CD4-positive, CD25-positive, alpha-beta regulatory T cell (primary cell): ENCODE data around the gene PEAK1. TPM values are rescaled to one million over a fixed set of nuclear protein-coding genes. Genes with fewer than 3 reads are reported as not detected.

Source experiments
- ATAC-seq, 2 donors: fragments of 150-1000 bp; cut with Tn5 transposase; one replicate each; pipeline ENCODE4 v1.10.0; 2021; ENCODE audit warnings: low read depth in 2 of 2, moderate number of reproducible peaks in 2 of 2, moderate library complexity in 1 of 2
- DNase-seq, 3 donors: peaks; one replicate each; pipeline versions ENCODE4 v3.0.0 to v3.0.0-alpha.2; 2012 to 2022; ENCODE audit warnings: mixed read lengths in 1 of 3
- H3K27ac ChIP-seq: one replicate; pipeline ENCODE4 v1.7.0; 2013; ENCODE audit warnings: mild to moderate bottlenecking, low read length; ENCODE audit not compliant: insufficient read depth, poor library complexity, severe bottlenecking
- H3K27me3 ChIP-seq: one replicate; pipeline ENCODE4 v1.7.0; 2013; ENCODE audit warnings: low read length; ENCODE audit not compliant: control insufficient read depth, insufficient read depth
- H3K36me3 ChIP-seq: one replicate; pipeline ENCODE4 v1.7.0; 2013; ENCODE audit warnings: mild to moderate bottlenecking, low read length, moderate library complexity; ENCODE audit not compliant: control insufficient read depth, insufficient read depth
- H3K4me1 ChIP-seq: 2 replicates; pipeline ENCODE4 v1.7.0; 2013; ENCODE audit warnings: mild to moderate bottlenecking, low read length; ENCODE audit not compliant: insufficient read depth, control insufficient read depth, poor library complexity, severe bottlenecking
- H3K4me3 ChIP-seq: one replicate; pipeline ENCODE4 v1.7.0; 2013; ENCODE audit warnings: low read depth, mild to moderate bottlenecking, low read length, moderate library complexity
- H3K9me3 ChIP-seq, 2 experiments: 1 replicate in 1 of 2; 2 replicates in 1 of 2; pipeline ENCODE4 v1.7.0; 2013; ENCODE audit warnings: low read length in 2 of 2, mild to moderate bottlenecking in 1 of 2, moderate library complexity in 1 of 2; ENCODE audit not compliant: control insufficient read depth in 2 of 2
- H3K27ac Mint-ChIP-seq, 3 donors: one replicate each; pipeline ENCODE4 v1.8.0; 2020 to 2022; ENCODE audit warnings: mild to moderate bottlenecking in 3 of 3, mixed read lengths in 3 of 3, moderate library complexity in 2 of 3
- H3K27me3 Mint-ChIP-seq: one replicate; pipeline ENCODE4 v1.8.0; 2022; ENCODE audit warnings: mild to moderate bottlenecking, mixed read lengths
- H3K36me3 Mint-ChIP-seq: one replicate; pipeline ENCODE4 v1.8.0; 2020; ENCODE audit warnings: mixed read lengths
- H3K4me1 Mint-ChIP-seq, 4 donors: one replicate each; pipeline ENCODE4 v1.8.0; 2020 to 2022; ENCODE audit warnings: mixed read lengths in 4 of 4, mild to moderate bottlenecking in 1 of 4
- H3K4me3 Mint-ChIP-seq, 4 donors: one replicate each; pipeline ENCODE4 v1.8.0; 2020 to 2022; ENCODE audit warnings: mild to moderate bottlenecking in 4 of 4, mixed read lengths in 4 of 4, moderate library complexity in 3 of 4
- H3K9me3 Mint-ChIP-seq, 7 donors: one replicate each; pipeline ENCODE4 v1.8.0; 2020 to 2022; ENCODE audit warnings: mixed read lengths in 7 of 7, mild to moderate bottlenecking in 3 of 7, moderate library complexity in 2 of 7
- polyA plus RNA-seq, 4 donors: library from polyadenylated mRNA; unstranded; fragments of 300-500 nt; fragmentation: Illumina TruSeq; gene quantifications; one replicate each; pipeline ENCODE4 v1.2.3, GENCODE V29; 2021
- total RNA-seq: library from RNA; stranded (reverse); gene quantifications from one replicate; pipeline ENCODE4 v1.2.3, GENCODE V29; 2022

PEAK1 gene
- total and polyA plus RNA-seq, 5 donors from 2014 or later = 0.15 to 9.6 (median 1.1) TPM

DNA sequence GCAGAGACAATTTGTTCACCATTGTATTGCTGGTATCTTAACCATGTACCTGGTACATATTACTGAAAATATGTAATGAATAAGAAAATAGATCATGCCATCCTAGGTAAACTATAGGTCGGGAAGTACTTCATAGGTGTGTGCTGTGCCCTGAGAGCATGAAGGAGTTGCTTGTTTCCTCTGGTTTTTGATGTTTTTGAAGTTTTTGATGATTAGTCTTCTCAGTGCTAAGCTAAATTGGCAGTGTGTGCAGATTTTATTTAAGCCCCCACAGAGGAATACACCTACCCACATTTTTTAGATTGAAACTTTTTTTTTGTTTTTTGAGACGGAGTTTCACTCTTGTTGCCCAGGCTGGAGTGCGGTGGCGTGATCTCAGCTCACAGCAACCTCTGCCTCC is 17.4 kb upstream of the PEAK1 start:
- Mint-ChIP-seq H3K4me3 (no peak overlapping the region), H3K4me1 (peaks cover 27 to 52% (median 42%) of the 10 kb centered on the region in 4 donors), H3K36me3 (peaks cover 14% of the 10 kb centered on the region), H3K27me3 (no peaks in the 10 kb centered on the region), H3K27ac (peak overlapping the region in 1 of 3 donors; percentile 38), H3K9me3 (no peaks in the 10 kb centered on the region)
- no peaks in the 10 kb centered on the region for H3K36me3 ChIP-seq
- H3K9me3 ChIP-seq = no peaks in the 10 kb centered on the region
- no peak overlapping the region for H3K27ac ChIP-seq
- H3K4me1 ChIP-seq = no peaks in the 10 kb centered on the region
- DNase-seq (no peak), ATAC-seq (no peak)
- H3K4me3 ChIP-seq = no peak overlapping the region
- H3K27me3 ChIP-seq = no peaks in the 10 kb centered on the region

DNA sequence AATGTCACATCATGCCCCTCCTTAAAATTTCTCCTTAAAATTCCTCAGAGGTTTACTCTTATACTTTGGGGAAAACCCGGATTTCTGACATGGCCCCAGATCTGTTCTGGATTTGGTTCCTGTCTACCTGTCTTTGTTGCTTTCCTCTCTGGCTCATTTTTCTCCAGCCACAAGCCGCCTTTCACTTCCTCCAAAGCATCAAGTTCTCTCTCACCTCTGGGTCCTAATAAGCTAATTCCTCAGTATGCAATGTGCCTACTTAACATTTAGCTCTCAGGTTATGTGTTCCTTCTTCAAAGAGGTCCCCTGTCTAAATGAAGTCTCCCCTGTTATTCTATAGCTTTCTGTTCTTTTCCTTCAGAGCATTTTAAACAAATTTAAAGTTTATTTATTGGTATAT is 16.9 kb upstream of the PEAK1 start:
- Mint-ChIP-seq H3K27ac (no peak overlapping the region), H3K4me3 (no peak overlapping the region), H3K27me3 (no peaks in the 10 kb centered on the region), H3K4me1 (peaks cover 26 to 49% (median 37%) of the 10 kb centered on the region in 4 donors), H3K36me3 (peaks cover 14% of the 10 kb centered on the region), H3K9me3 (no peaks in the 10 kb centered on the region)
- Histone ChIP-seq H3K4me3 (no peak overlapping the region), H3K9me3 (no peaks in the 10 kb centered on the region), H3K36me3 (no peaks in the 10 kb centered on the region), H3K4me1 (no peaks in the 10 kb centered on the region), H3K27ac (no peak overlapping the region), H3K27me3 (no peaks in the 10 kb centered on the region)
- no peak for ATAC-seq
- no peak for DNase-seq

DNA sequence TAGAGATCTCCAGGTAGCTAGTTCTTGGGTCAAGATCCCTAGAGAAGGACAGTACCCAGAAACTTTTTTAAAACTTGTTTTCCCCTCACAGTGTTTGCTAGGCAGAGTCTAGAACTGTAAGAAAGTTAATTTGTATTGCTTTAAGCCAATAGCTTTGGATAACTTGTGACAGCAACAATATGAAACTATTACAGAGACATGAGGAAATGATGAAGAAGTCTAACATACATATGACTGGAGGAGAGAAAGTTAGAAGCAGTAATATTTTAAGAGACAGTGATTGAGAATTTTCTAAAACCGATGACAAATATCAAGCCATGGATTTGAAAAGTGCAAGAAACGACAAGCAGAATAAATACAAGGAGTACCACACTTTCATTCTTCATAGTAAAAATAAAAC is 10.7 kb upstream of the PEAK1 start:
- H3K36me3 Mint-ChIP-seq = peaks cover 2% of the 10 kb centered on the region
- ATAC-seq (no peak), DNase-seq (no peak)
- no peaks in the 10 kb centered on the region for H3K9me3 Mint-ChIP-seq
- Histone ChIP-seq H3K4me1 (peaks cover 14% of the 10 kb centered on the region), H3K4me3 (no peak overlapping the region), H3K36me3 (no peaks in the 10 kb centered on the region), H3K27me3 (no peaks in the 10 kb centered on the region), H3K9me3 (no peaks in the 10 kb centered on the region), H3K27ac (no peak overlapping the region)
- H3K27me3 Mint-ChIP-seq = no peaks in the 10 kb centered on the region
- peak overlapping the region in 3 of 4 donors; percentile 9 to 31 (median 10) for H3K4me3 Mint-ChIP-seq
- H3K27ac Mint-ChIP-seq = peak overlapping the region in 1 of 3 donors; percentile 68
- H3K4me1 Mint-ChIP-seq = peaks cover 38 to 55% (median 48%) of the 10 kb centered on the region in 4 donors

DNA sequence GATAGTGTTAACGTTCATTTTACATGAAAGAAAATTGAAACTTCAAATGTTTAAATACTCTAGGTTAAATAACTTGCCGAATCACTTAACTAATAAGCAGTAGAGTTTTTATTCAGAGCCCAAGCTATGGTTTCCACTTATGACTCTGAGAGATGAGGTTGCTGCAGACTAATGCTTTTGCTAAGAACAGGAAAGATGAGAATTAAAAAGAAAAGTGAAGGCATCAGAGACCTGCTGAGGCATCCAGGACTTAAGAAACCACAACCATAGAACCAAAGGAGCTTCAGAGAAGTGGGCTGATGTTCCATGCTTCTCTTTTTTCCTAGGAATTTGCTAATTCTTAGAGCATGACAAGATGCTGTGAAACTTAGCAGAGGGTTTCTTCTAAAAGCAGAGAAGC is 10.3 kb upstream of the PEAK1 start:
- H3K4me3 Mint-ChIP-seq = peak overlapping the region in 1 of 4 donors; percentile 31
- Histone ChIP-seq H3K36me3 (no peaks in the 10 kb centered on the region), H3K27me3 (no peaks in the 10 kb centered on the region), H3K27ac (no peak overlapping the region), H3K4me3 (peak overlapping the region; percentile 8), H3K9me3 (no peaks in the 10 kb centered on the region), H3K4me1 (peaks cover 14% of the 10 kb centered on the region)
- H3K27ac Mint-ChIP-seq = peak overlapping the region in 1 of 3 donors; percentile 68
- peaks cover 39 to 57% (median 51%) of the 10 kb centered on the region in 4 donors for H3K4me1 Mint-ChIP-seq
- no peaks in the 10 kb centered on the region for H3K9me3 Mint-ChIP-seq
- peaks cover under 1% of the 10 kb centered on the region for H3K36me3 Mint-ChIP-seq
- DNase-seq (peak in 1 of 3 donors; percentile 62), ATAC-seq (no peak)
- H3K27me3 Mint-ChIP-seq = no peaks in the 10 kb centered on the region

DNA sequence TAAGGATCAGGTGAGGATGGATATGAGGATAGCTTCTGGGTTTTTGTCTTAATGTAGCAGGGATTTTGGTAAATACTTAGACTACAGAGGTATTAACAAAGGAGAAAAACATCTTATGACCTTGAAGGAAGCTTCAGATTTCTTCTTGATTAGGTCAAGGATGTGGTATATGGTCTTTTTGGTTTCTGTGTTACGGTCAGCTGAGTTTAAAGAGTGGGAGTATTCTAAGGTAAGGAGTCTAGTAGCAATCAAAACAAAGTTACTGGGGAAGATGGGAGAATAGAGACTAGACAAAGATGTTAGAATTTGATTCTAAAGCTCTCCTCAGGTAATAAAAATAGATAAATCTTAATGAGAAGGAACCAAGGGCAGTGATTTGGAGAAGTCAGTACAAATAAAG is 7.0 kb upstream of the PEAK1 start:
- DNase-seq (no peak), ATAC-seq (no peak)
- H3K9me3 ChIP-seq = no peaks in the 10 kb centered on the region
- H3K4me1 Mint-ChIP-seq = peaks cover 43 to 69% (median 67%) of the 10 kb centered on the region in 4 donors
- H3K4me3 ChIP-seq = peak overlapping the region; percentile 4
- H3K4me1 ChIP-seq = peaks cover 26% of the 10 kb centered on the region
- H3K27ac ChIP-seq = no peak overlapping the region
- H3K27me3 Mint-ChIP-seq = no peaks in the 10 kb centered on the region
- no peaks in the 10 kb centered on the region for H3K36me3 ChIP-seq
- H3K9me3 Mint-ChIP-seq = no peaks in the 10 kb centered on the region
- H3K27ac Mint-ChIP-seq = peak overlapping the region in 2 of 3 donors; percentile 4 to 88
- H3K36me3 Mint-ChIP-seq = peaks cover 4% of the 10 kb centered on the region
- no peaks in the 10 kb centered on the region for H3K27me3 ChIP-seq
- H3K4me3 Mint-ChIP-seq = peak overlapping the region in 3 of 4 donors; percentile 19 to 35 (median 24)

DNA sequence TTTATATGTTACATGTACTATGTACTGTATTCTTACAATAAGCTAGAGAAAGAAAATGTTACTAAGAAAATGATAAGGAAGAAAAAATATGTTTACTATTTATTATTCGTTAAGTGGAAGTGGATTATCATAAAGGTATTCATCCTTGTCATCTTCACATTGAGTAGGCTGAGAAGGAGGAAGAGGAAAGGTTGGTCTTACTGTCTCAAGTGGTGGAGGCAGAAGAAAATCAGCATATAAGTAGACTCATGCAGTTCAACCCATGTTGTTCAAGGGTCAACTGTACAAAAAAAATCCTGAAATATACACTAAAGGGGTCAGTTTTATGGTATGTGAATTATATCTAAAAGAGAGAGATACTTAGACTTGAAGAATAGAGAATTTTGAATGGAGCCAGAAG is 6.5 kb upstream of the PEAK1 start:
- Mint-ChIP-seq H3K27me3 (peaks cover under 1% of the 10 kb centered on the region), H3K36me3 (peaks cover 4% of the 10 kb centered on the region), H3K27ac (peak overlapping the region in 2 of 3 donors; percentile 4 to 88), H3K4me3 (peak overlapping the region in 3 of 4 donors; percentile 1 to 35 (median 19)), H3K4me1 (peaks cover 47 to 74% (median 71%) of the 10 kb centered on the region in 4 donors), H3K9me3 (no peaks in the 10 kb centered on the region)
- H3K4me1 ChIP-seq = peaks cover 31% of the 10 kb centered on the region
- H3K27me3 ChIP-seq = no peaks in the 10 kb centered on the region
- no peak overlapping the region for H3K27ac ChIP-seq
- H3K36me3 ChIP-seq = no peaks in the 10 kb centered on the region
- no peak for DNase-seq
- H3K4me3 ChIP-seq = peak overlapping the region; percentile 4
- ATAC-seq = no peak
- no peaks in the 10 kb centered on the region for H3K9me3 ChIP-seq

DNA sequence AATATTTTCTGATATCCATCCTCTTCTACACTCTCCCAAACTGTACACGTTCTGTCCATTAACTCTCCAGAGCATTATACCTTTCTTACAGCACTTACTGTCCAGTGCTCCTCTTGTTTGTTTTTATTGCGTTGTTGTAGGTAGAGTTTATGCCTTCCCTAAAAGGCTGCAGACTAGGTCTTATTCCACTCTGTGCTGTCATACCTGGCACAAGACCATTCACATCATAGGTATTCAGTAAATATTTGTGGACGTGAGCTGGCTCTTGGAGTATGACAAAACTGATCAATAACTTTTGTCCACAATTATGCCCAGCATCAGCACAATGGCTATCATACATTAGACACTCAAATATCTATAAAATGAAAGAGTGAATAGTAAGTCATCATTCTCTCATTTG is 5.2 kb upstream of the PEAK1 start:
- H3K27me3 Mint-ChIP-seq = peaks cover 13% of the 10 kb centered on the region
- H3K4me3 Mint-ChIP-seq = peak overlapping the region in 1 of 4 donors; percentile 19
- H3K27ac ChIP-seq = no peak overlapping the region
- H3K36me3 Mint-ChIP-seq = peaks cover 4% of the 10 kb centered on the region
- no peaks in the 10 kb centered on the region for H3K9me3 Mint-ChIP-seq
- peaks cover 33% of the 10 kb centered on the region for H3K4me1 ChIP-seq
- no peak overlapping the region for H3K27ac Mint-ChIP-seq
- H3K4me1 Mint-ChIP-seq = peaks cover 45 to 73% (median 68%) of the 10 kb centered on the region in 4 donors
- H3K9me3 ChIP-seq = no peaks in the 10 kb centered on the region
- no peak overlapping the region for H3K4me3 ChIP-seq
- ATAC-seq (no peak), DNase-seq (no peak)
- no peaks in the 10 kb centered on the region for H3K36me3 ChIP-seq
- H3K27me3 ChIP-seq = no peaks in the 10 kb centered on the region

DNA sequence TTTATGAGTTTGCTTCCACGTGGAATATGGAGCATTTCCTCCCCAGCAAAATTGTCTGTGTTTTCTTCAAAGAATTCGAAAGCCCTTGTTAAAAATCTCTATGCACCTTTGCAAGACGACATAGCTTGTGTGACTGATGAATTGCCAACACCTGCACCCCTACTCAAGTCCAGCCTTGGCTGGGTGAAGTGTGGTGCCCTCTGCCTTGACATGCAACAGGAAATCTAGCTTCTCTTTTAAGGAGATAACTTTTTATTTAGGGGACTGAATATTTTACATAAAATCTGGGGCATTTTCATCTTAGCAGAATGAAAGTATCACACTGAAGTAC is 1.4 kb upstream of the PEAK1 start:
- Mint-ChIP-seq H3K4me3 (peak overlapping the region; percentile 94 to 100 (median 98)), H3K27ac (peak overlapping the region; percentile 96 to 98 (median 96)), H3K4me1 (peaks cover 27 to 63% (median 52%) of the 10 kb centered on the region in 4 donors), H3K9me3 (peaks cover 0 to 1% (median 0%) of the 10 kb centered on the region in 7 donors), H3K36me3 (peaks cover 4% of the 10 kb centered on the region), H3K27me3 (peaks cover 30% of the 10 kb centered on the region)
- Histone ChIP-seq H3K9me3 (no peaks in the 10 kb centered on the region), H3K4me3 (peak overlapping the region; percentile 100), H3K36me3 (no peaks in the 10 kb centered on the region), H3K27me3 (no peaks in the 10 kb centered on the region), H3K4me1 (peaks cover 30% of the 10 kb centered on the region), H3K27ac (peak overlapping the region; percentile 88)
- ATAC-seq (no peak), DNase-seq (peak in 2 of 3 donors; percentile 23 to 58)
